Spleen (tissue), 11 donors: ENCODE results near the gene SGPL1. TPM values are rescaled to one million over a fixed set of nuclear protein-coding genes. Genes with fewer than 3 reads are reported as not detected.

Source experiments
- DNase-seq: peaks from one replicate; pipeline ENCODE4 v3.0.0-alpha.2; 2020
- H3K27ac ChIP-seq, 8 donors: fragments of 200-600 bp; sonication (generic) in 7 of 8; 1 replicate in 4 of 8; 2 replicates in 4 of 8; pipeline versions ENCODE4 v1.5.0 to v1.8.0; 2016 to 2021; ENCODE audit warnings: inconsistent platforms in 4 of 8, mild to moderate bottlenecking in 4 of 8, moderate library complexity in 1 of 8
- H3K27me3 ChIP-seq, 7 donors: fragments of 200-600 bp; sonication (generic) in 6 of 7; replicated peaks in 1 of 7; 1 replicate in 4 of 7; 2 replicates in 3 of 7; pipeline versions ENCODE4 v1.5.0 to v1.8.0; 2016 to 2021; ENCODE audit warnings: inconsistent platforms in 3 of 7, mild to moderate bottlenecking in 1 of 7
- H3K36me3 ChIP-seq, 6 donors: fragments of 200-600 bp; sonication (generic) in 5 of 6; 1 replicate in 4 of 6; 2 replicates in 2 of 6; pipeline versions ENCODE4 v1.5.0 to v1.8.0; 2016 to 2021; ENCODE audit warnings: inconsistent platforms in 2 of 6
- H3K4me1 ChIP-seq, 6 donors: fragments of 200-600 bp; sonication (generic) in 5 of 6; 1 replicate in 3 of 6; 2 replicates in 3 of 6; pipeline versions ENCODE4 v1.5.0 to v1.8.0; 2016 to 2021; ENCODE audit warnings: inconsistent platforms in 3 of 6
- H3K4me3 ChIP-seq, 8 donors: fragments of 200-600 bp; sonication (generic) in 7 of 8; 1 replicate in 4 of 8; 2 replicates in 4 of 8; pipeline versions ENCODE4 v1.5.0 to v1.8.0; 2016 to 2021; ENCODE audit warnings: inconsistent platforms in 4 of 8, mild to moderate bottlenecking in 4 of 8, moderate library complexity in 2 of 8
- H3K9me3 ChIP-seq, 8 donors: fragments of 200-600 bp; sonication (generic) in 7 of 8; 1 replicate in 4 of 8; 2 replicates in 4 of 8; pipeline versions ENCODE4 v1.5.0 to v1.8.0; 2016 to 2021; ENCODE audit warnings: inconsistent platforms in 4 of 8
- CTCF ChIP-seq, 11 experiments: fragments of 200-600 bp in 7 of 11; fragments of 450-650 bp in 4 of 11; sonication (generic) in 4 of 11; IDR thresholded peaks in 8 of 11; conservative IDR thresholded peaks in 3 of 11; 1 replicate in 7 of 11; 2 replicates in 4 of 11; pipeline versions ENCODE4 v1.4.0 to v1.8.0; 2016 to 2021; ENCODE audit warnings: antibody characterized with exemption in 11 of 11, inconsistent platforms in 4 of 11, mild to moderate bottlenecking in 1 of 11
- POLR2A ChIP-seq, 3 donors: fragments of 450-650 bp; IDR thresholded peaks; one replicate each; pipeline ENCODE4 v1.5.1; 2017; ENCODE audit warnings: antibody characterized with exemption in 3 of 3, mild to moderate bottlenecking in 1 of 3
- POLR2AphosphoS5 ChIP-seq, 3 donors: sonication (generic); formaldehyde crosslinking; IDR thresholded peaks; one replicate each; pipeline ENCODE4 v1.5.1; 2017; ENCODE audit warnings: antibody characterized with exemption in 3 of 3
- WGBS, 5 donors: extraction: QIAGEN DNeasy Blood & Tissue Kit in 3 of 5; methylation state at CpG; one replicate each; pipeline versions ENCODE4 v1.1.5 to v1.1.7; 2013 to 2018; 5-methylcytosine and 5-hydroxymethylcytosine counted together
- intact Hi-C: fragments of 100-400 bp; cut with DNase I; formaldehyde crosslinking; loops from one replicate; pipeline ENCODE4 v1.15.0; 2023; ENCODE audit warnings: low total_unique reads
- polyA plus RNA-seq, 3 donors: library from polyadenylated mRNA; stranded (reverse); fragments of 200-250 nt; gene quantifications; one replicate each; pipeline ENCODE4 v1.2.1, GENCODE V29; 2013
- total RNA-seq, 7 donors: library from RNA; depleted of rRNA in 3 of 7; stranded (reverse); fragments of >200 nt in 3 of 7; fragmentation: NEBNext Ultra II Directional in 4 of 7; extraction: Animal tissue kit (Norgen Biotek cat#: 25700) in 4 of 7; gene quantifications; one replicate each; pipeline versions ENCODE4 v1.1.0 to v1.2.1, GENCODE V29; 2016 to 2021
- donor health status: healthy with polysubstance abuse.
- donor health status: DM: no; HTN: no; CAD: no; lungs with moderate emphysema.
- donor health status: DM: no; HTN: no; CAD: no.
- donor health status: Bipolar disorder and iron deficiency.
- donor health status: healthy.
- donor health status: DM: no; HTN: no; CAD: no.
- donor health status: DM: yes; HTN: yes; CAD: no.

The SGPL1 gene
- total and polyA plus RNA-seq, 10 donors = 6.8 to 75.1 (median 60.7) TPM

GRCh38 chr10:70907637-70908405 lies 92.1 kb downstream of the SGPL1 start:
- Histone ChIP-seq H3K9me3 (no peaks in the 10 kb centered on the region), H3K36me3 (no peaks in the 10 kb centered on the region), H3K27ac (no peak overlapping the region), H3K4me1 (peaks cover 0 to 8% (median 2%) of the 10 kb centered on the region in 6 donors), H3K27me3 (peaks cover 0 to 22% (median 0%) of the 10 kb centered on the region in 7 donors), H3K4me3 (no peak overlapping the region)
- WGBS, 5 donors = 67 to 84% (median 74%) methylated on average over 16 of the region's 16 CpGs
- intact Hi-C loops = no loop called here
- peak; percentile 59 for DNase-seq
- TF ChIP-seq POLR2AphosphoS5 (IDR thresholded peaks at IDR 0.05) (no peak), CTCF (IDR thresholded peaks at IDR 0.05 in 8 of 11, conservative IDR thresholded peaks at IDR 0.05 in 3 of 11) (no peak), POLR2A (IDR thresholded peaks at IDR 0.05) (no peak)

GRCh38 chr10:70908406-70909296 lies 92.9 kb downstream of the SGPL1 start:
- 80 to 89% (median 86%) methylated on average over 12 of the region's 12 CpGs for WGBS, 5 donors
- TF ChIP-seq CTCF (IDR thresholded peaks at IDR 0.05 in 8 of 11, conservative IDR thresholded peaks at IDR 0.05 in 3 of 11) (no peak), POLR2AphosphoS5 (IDR thresholded peaks at IDR 0.05) (no peak), POLR2A (IDR thresholded peaks at IDR 0.05) (no peak)
- H3K9me3 ChIP-seq = no peaks in the 10 kb centered on the region
- no peaks in the 10 kb centered on the region for H3K4me1 ChIP-seq
- H3K4me3 ChIP-seq = no peak overlapping the region
- H3K36me3 ChIP-seq = no peaks in the 10 kb centered on the region
- peaks cover 0 to 16% (median 0%) of the 10 kb centered on the region in 7 donors for H3K27me3 ChIP-seq
- H3K27ac ChIP-seq = no peak overlapping the region
- intact Hi-C loops = no loop called here
- peak; percentile 58 for DNase-seq

DNA sequence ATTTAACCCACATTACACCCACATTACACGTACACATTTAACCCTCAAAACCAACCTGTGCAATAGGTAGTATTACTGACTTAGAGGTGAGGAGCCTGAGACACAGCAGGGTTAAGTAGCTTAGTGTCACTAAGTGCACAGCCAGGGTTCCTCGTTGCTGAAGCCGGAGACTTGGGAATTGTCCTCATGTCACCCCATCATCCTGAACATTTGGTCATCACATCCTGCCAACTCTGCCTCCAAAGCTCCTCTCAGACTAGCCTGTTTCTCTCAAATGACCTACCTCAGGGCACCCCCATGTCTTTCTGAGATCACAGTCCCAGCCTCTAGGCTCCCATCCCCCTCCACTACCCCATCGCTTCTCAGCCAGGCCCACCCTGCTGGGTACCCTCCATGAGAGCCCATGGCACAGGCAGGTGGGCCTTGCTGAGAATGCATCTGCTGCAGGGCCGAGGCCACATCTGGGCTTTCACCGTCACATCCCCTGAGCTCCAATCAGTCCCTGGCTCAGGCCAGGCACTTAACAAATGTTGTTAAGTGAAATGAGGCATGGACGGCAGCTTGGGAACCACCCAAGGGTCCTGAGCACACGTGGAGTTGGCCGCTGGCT lies 93.7 kb downstream of the SGPL1 start:
- no peak overlapping the region for H3K27ac ChIP-seq
- 81 to 88% (median 84%) methylated on average over 9 of the region's 9 CpGs for WGBS, 5 donors
- peak; percentile 47 for DNase-seq
- TF ChIP-seq POLR2A (IDR thresholded peaks at IDR 0.05) (no peak), CTCF (IDR thresholded peaks at IDR 0.05 in 8 of 11, conservative IDR thresholded peaks at IDR 0.05 in 3 of 11) (no peak), POLR2AphosphoS5 (IDR thresholded peaks at IDR 0.05) (no peak)
- H3K9me3 ChIP-seq = no peaks in the 10 kb centered on the region
- no peaks in the 10 kb centered on the region for H3K36me3 ChIP-seq
- H3K4me3 ChIP-seq = no peak overlapping the region
- H3K4me1 ChIP-seq = no peaks in the 10 kb centered on the region
- peaks cover 0 to 11% (median 0%) of the 10 kb centered on the region in 7 donors for H3K27me3 ChIP-seq
- intact Hi-C loops = no loop called here
